Stimulated activated CD4-positive, alpha-beta T cell treated with anti-CD3 and anti-CD28 coated beads, Interleukin-15, amount 100 ng/mL, for 24 hours (primary cell): ENCODE results near the gene PVR.
A peak's percentile ranks its signal among the peaks of the same experiment; 100 is the strongest.
"Not testable (repeated sequence)": the region's sequence is repeated elsewhere in the genome, so short reads cannot be mapped to it uniquely, and the experiment has no call there.

Experiments used
- DNase-seq: peaks from one replicate; pipeline ENCODE4 v3.0.0-alpha.2; 2020

PVR gene

GRCh38 chr19:44648631-44649251 lies 5.0 kb downstream of the PVR start:
- DNase-seq: no peak

- DNase-seq: no peak
These were observed 6.0 kb downstream of the PVR start for GRCh38 chr19:44649578-44650145.

- no peak for DNase-seq
These were observed 9.6 kb downstream of the PVR start for GRCh38 chr19:44653343-44653742.

GRCh38 chr19:44653977-44654774 lies 10.5 kb downstream of the PVR start:
- DNase-seq: peak; percentile 81

- peak; percentile 81 for DNase-seq
These were observed 13.7 kb downstream of the PVR start for GRCh38 chr19:44657211-44657921.

GRCh38 chr19:44658069-44658733 lies 14.5 kb downstream of the PVR start:
- DNase-seq: no peak

- no peak for DNase-seq
These were observed 16.4 kb downstream of the PVR start for GRCh38 chr19:44660081-44660480.

- no peak for DNase-seq
These were observed 17.5 kb downstream of the PVR start for GRCh38 chr19:44661205-44661604.

GRCh38 chr19:44661904-44662303 lies 18.2 kb downstream of the PVR start:
- no peak for DNase-seq

GRCh38 chr19:44662691-44663385 lies 19.1 kb downstream of the PVR start:
- no peak for DNase-seq

- no peak for DNase-seq
These were observed 20.3 kb downstream of the PVR start for GRCh38 chr19:44663996-44664395.

GRCh38 chr19:44664976-44665375 lies 21.3 kb downstream of the PVR start:
- no peak for DNase-seq

- no peak for DNase-seq
These were observed 23.3 kb downstream of the PVR start for GRCh38 chr19:44666852-44667556.

GRCh38 chr19:44668985-44669764 lies 25.5 kb downstream of the PVR start:
- peak; percentile 28 for DNase-seq

GRCh38 chr19:44670027-44670426 lies 26.3 kb downstream of the PVR start:
- not testable (repeated sequence) for DNase-seq

- no peak for DNase-seq
These were observed 27.7 kb downstream of the PVR start, which contains the start of gene CEACAM19 for GRCh38 chr19:44671400-44671799. CEACAM19 (plus strand) TSS chr19:44671482; CDS start chr19:44671932, 450 bp downstream.

GRCh38 chr19:44672226-44672625 lies 28.5 kb downstream of the PVR start:
- no peak for DNase-seq

- DNase-seq: no peak
These were observed 29.8 kb downstream of the PVR start for GRCh38 chr19:44673510-44673909.

- DNase-seq: no peak
These were observed 31.8 kb downstream of the PVR start for GRCh38 chr19:44675521-44675920.

- DNase-seq: no peak
These were observed 33.5 kb downstream of the PVR start for GRCh38 chr19:44677019-44677811.
